RWPE1 (cell line): ENCODE data around the gene SMG5.
"Not testable (repeated sequence)": the region's sequence is repeated elsewhere in the genome, so short reads cannot be mapped to it uniquely, and the experiment has no call there.

Source experiments
- CTCF ChIA-PET: fragments of 350-600 bp; sonication (Branson Sonifier 250); formaldehyde crosslinking; extraction: SDS; loops from one replicate; lab custom pipeline; 2021; lab: Yijun Ruan, JAX
- POLR2A ChIA-PET: fragments of 400-600 bp; formaldehyde crosslinking; extraction: SDS; loops from one replicate; lab custom pipeline; 2020; ENCODE audit warnings: antibody characterized with exemption; ENCODE audit not compliant: low non-redundant PET; lab: Yijun Ruan, JAX
- DNase-seq: peaks from one replicate; pipeline ENCODE4 v3.0.0; 2012; ENCODE audit warnings: low spot score
- H3K27ac ChIP-seq: fragments of 450-650 bp; 2 replicates; pipeline ENCODE4 v1.5.1; 2017
- CTCF ChIP-seq: fragments of 450-650 bp; conservative IDR thresholded peaks from 2 replicates; pipeline ENCODE4 v1.5.1; 2017; ENCODE audit warnings: low read depth, mild to moderate bottlenecking

SMG5 gene

GRCh38 chr1:156226116-156226538 lies 56.5 kb downstream of the SMG5 start:
- H3K27ac ChIP-seq: peak overlapping the region; percentile 31
- ChIA-PET POLR2A (no interaction called here), CTCF (interaction anchor here (0.6 to 2.0 kb wide), 9 partner anchors 12 to 263 kb away, joined by 3 to 14 read pairs (median 5); no protein-coding TSS in a partner anchor)
- TF ChIP-seq CTCF: no peak
- DNase-seq: no peak

GRCh38 chr1:156225677-156226014 lies 57.0 kb downstream of the SMG5 start:
- H3K27ac ChIP-seq: peak overlapping the region; percentile 31
- ChIA-PET CTCF (interaction anchor here (0.6 to 2.0 kb wide), 20 partner anchors 9 to 263 kb away, joined by 3 to 14 read pairs (median 4); partner anchors contain the start of genes BGLAP and VHLL), POLR2A (interaction anchor here (0.6 kb wide), 1 partner anchor 56 kb away, joined by 4 read pairs; no protein-coding TSS in a partner anchor)
- peak; percentile 16 for TF ChIP-seq CTCF
- DNase-seq: no peak

GRCh38 chr1:156221986-156222692 lies 60.5 kb downstream of the SMG5 start:
- no peak for TF ChIP-seq CTCF
- peak overlapping the region; percentile 68 for H3K27ac ChIP-seq
- CTCF ChIA-PET: interaction anchor here (0.7 to 1.1 kb wide), 2 partner anchors 131 to 163 kb away, joined by 3 to 4 read pairs; no protein-coding TSS in a partner anchor
- DNase-seq: no peak
- POLR2A ChIA-PET: no interaction called here

- H3K27ac ChIP-seq: peak overlapping the region; percentile 86; the same call in 1 of the 2 replicates
- TF ChIP-seq CTCF: no peak
- ChIA-PET CTCF (no interaction called here), POLR2A (no interaction called here)
- DNase-seq: no peak
Observed at GRCh38 chr1:156220226-156220625, 62.4 kb downstream of the SMG5 start.

- CTCF ChIA-PET: interaction anchor here (1.0 kb wide), 1 partner anchor 121 kb away, joined by 5 read pairs; no protein-coding TSS in a partner anchor
- DNase-seq: peak; percentile 25
- POLR2A ChIA-PET: interaction anchor here (0.6 kb wide), 1 partner anchor 28 kb away, joined by 6 read pairs; no protein-coding TSS in a partner anchor
- no peak for TF ChIP-seq CTCF
- peak overlapping the region; percentile 86 for H3K27ac ChIP-seq
Observed at GRCh38 chr1:156217871-156218270, 64.8 kb downstream of the SMG5 start.

GRCh38 chr1:156216361-156217086 lies 66.1 kb downstream of the SMG5 start:
- H3K27ac ChIP-seq: peak overlapping the region; percentile 48
- DNase-seq, POLR2A ChIA-PET, CTCF ChIA-PET: not testable (repeated sequence)
